HG03095 (cell line): ENCODE results near the gene IDUA.
"Not testable (repeated sequence)": the region's sequence is repeated elsewhere in the genome, so short reads cannot be mapped to it uniquely, and the experiment has no call there.

ENCODE experiments used
- ATAC-seq: cut with Tn5 transposase; IDR thresholded peaks from one replicate; pipeline ENCODE4 v1.9.1; 2021; ENCODE audit warnings: moderate library complexity; ENCODE audit not compliant: unreplicated experiment

Gene IDUA

GRCh38 chr4:986879-987623 is at the start of gene IDUA:
IDUA (plus strand) TSS chr4:987044; CDS start chr4:987085, 41 bp downstream.
- peak; percentile 76 for ATAC-seq

GRCh38 chr4:939508-939907 is 47.3 kb upstream of the IDUA start:
- not testable (repeated sequence) for ATAC-seq

- no peak for ATAC-seq
Measured at GRCh38 chr4:945274-946102, 41.4 kb upstream of the IDUA start.

- no peak for ATAC-seq
Measured at GRCh38 chr4:946103-946450, 40.8 kb upstream of the IDUA start.

- no peak for ATAC-seq
Measured at GRCh38 chr4:946517-947471, 40.0 kb upstream of the IDUA start.

- no peak for ATAC-seq
Measured at GRCh38 chr4:947491-947971, 39.3 kb upstream of the IDUA start.

- no peak for ATAC-seq
Measured at GRCh38 chr4:948101-948935, 38.5 kb upstream of the IDUA start.

GRCh38 chr4:948936-949300 is 37.9 kb upstream of the IDUA start:
- no peak for ATAC-seq

GRCh38 chr4:949656-950055 is 37.2 kb upstream of the IDUA start:
- no peak for ATAC-seq

- ATAC-seq = no peak
Measured at GRCh38 chr4:950136-951020, 36.5 kb upstream of the IDUA start.

GRCh38 chr4:951186-951585 is 35.7 kb upstream of the IDUA start:
- ATAC-seq = no peak

GRCh38 chr4:951594-952468 is 35.0 kb upstream of the IDUA start:
- ATAC-seq = no peak

GRCh38 chr4:952881-953573 is 33.8 kb upstream of the IDUA start:
- no peak for ATAC-seq

- ATAC-seq = no peak
Measured at GRCh38 chr4:953574-953915, 33.3 kb upstream of the IDUA start.

GRCh38 chr4:954211-955020 is 32.4 kb upstream of the IDUA start:
- ATAC-seq = no peak

- ATAC-seq = no peak
Measured at GRCh38 chr4:955161-955921, 31.5 kb upstream of the IDUA start.
